GM12892 (cell line): ENCODE data around the gene MAP2K1.

Experiments
- POLR2A ChIP-seq: IDR thresholded peaks from 2 replicates; pipeline ENCODE4 v1.6.1; 2011; ENCODE audit warnings: low read depth, low read length, control low read depth
- POLR2AphosphoS5 ChIP-seq: IDR thresholded peaks from 2 replicates; pipeline ENCODE4 v1.6.1; 2011; ENCODE audit warnings: low read depth, low read length, control low read depth
- TAF1 ChIP-seq: IDR thresholded peaks from 2 replicates; pipeline ENCODE4 v1.6.1; 2011; ENCODE audit warnings: low read depth, mild to moderate bottlenecking, control low read depth, low read length, borderline replicate concordance

GRCh38 chr15:66476535-66476934 is 89.8 kb downstream of the MAP2K1 start:
- TF ChIP-seq POLR2A (no peak), POLR2AphosphoS5 (no peak), TAF1 (no peak)
